PC-9 (cell line): ENCODE results near the gene LIX1L. TPM values are rescaled to one million over a fixed set of nuclear protein-coding genes. Genes with fewer than 3 reads are reported as not detected.

ENCODE experiments used
- BruUV-seq: library from RNA; stranded (reverse); fragments of 400-500 nt; replicated peaks from 2 replicates; lab custom pipeline; 2021; lab: Mats Ljungman, UMichigan
- CTCF ChIA-PET: fragments of 300-600 bp; sonication (Branson Sonifier 250); formaldehyde crosslinking; loops from one replicate; lab custom pipeline; 2022; ENCODE audit warnings: antibody characterized with exemption; lab: Charles Lee
- POLR2A ChIA-PET: fragments of 300-600 bp; sonication (Branson Sonifier 250); formaldehyde crosslinking; loops from one replicate; lab custom pipeline; 2022; ENCODE audit warnings: antibody characterized with exemption; ENCODE audit not compliant: unreplicated experiment; lab: Charles Lee
- DNase-seq, 2 experiments: peaks; one replicate each; pipeline versions ENCODE4 v3.0.0 to v3.0.0-alpha.2; 2015 to 2022; ENCODE audit warnings: mixed read lengths in 1 of 2
- H2AFZ ChIP-seq: fragments of 200-600 bp; sonication (generic); 2 replicates; pipeline ENCODE4 v1.8.1; 2017; ENCODE audit warnings: antibody characterized with exemption
- H3F3A ChIP-seq: fragments of 200-600 bp; sonication (generic); 2 replicates; pipeline ENCODE4 v1.8.1; 2017; ENCODE audit warnings: antibody characterized with exemption, mild to moderate bottlenecking, low read depth; ENCODE audit not compliant: insufficient read depth
- H3K27ac ChIP-seq: fragments of 200-600 bp; sonication (generic); 2 replicates; pipeline ENCODE4 v1.6.1; 2016; ENCODE audit warnings: mixed run types
- H3K27me3 ChIP-seq: fragments of 200-600 bp; sonication (generic); 2 replicates; pipeline ENCODE4 v1.6.1; 2016; ENCODE audit warnings: low read depth, mixed run types; ENCODE audit not compliant: insufficient read depth
- H3K36me3 ChIP-seq: fragments of 200-600 bp; sonication (generic); 2 replicates; pipeline ENCODE4 v1.6.1; 2016; ENCODE audit warnings: low read depth, mixed run types
- H3K4me1 ChIP-seq: fragments of 200-600 bp; sonication (generic); replicated peaks from 2 replicates; pipeline ENCODE4 v1.6.1; 2016; ENCODE audit warnings: mixed run types; ENCODE audit not compliant: insufficient read depth
- H3K4me2 ChIP-seq: fragments of 200-600 bp; sonication (generic); 2 replicates; pipeline ENCODE4 v1.6.1; 2017; ENCODE audit warnings: mixed run types
- H3K4me3 ChIP-seq: fragments of 200-600 bp; sonication (generic); 2 replicates; pipeline ENCODE4 v1.6.1; 2016; ENCODE audit warnings: mixed run types
- H3K79me2 ChIP-seq: fragments of 200-600 bp; sonication (generic); 2 replicates; pipeline ENCODE4 v1.6.1; 2017; ENCODE audit warnings: low read depth, mixed run types
- H3K9me2 ChIP-seq: fragments of 200-600 bp; sonication (generic); 2 replicates; pipeline ENCODE4 v1.8.1; 2017; ENCODE audit warnings: mild to moderate bottlenecking; ENCODE audit not compliant: insufficient read depth
- H3K9me3 ChIP-seq: fragments of 200-600 bp; sonication (generic); 2 replicates; pipeline ENCODE4 v1.8.1; 2016; ENCODE audit warnings: low read depth; ENCODE audit not compliant: insufficient read depth
- H4K20me1 ChIP-seq: fragments of 200-600 bp; sonication (generic); 2 replicates; pipeline ENCODE4 v1.8.1; 2017; ENCODE audit not compliant: insufficient read depth
- EZH2 ChIP-seq: fragments of 200-600 bp; sonication (generic); IDR thresholded peaks from 2 replicates; pipeline ENCODE4 v1.8.0; 2017; ENCODE audit warnings: antibody characterized with exemption, low read depth
- intact Hi-C: fragments of 100-400 bp; cut with micrococcal nuclease; formaldehyde crosslinking; loops from one replicate; pipeline ENCODE4 v1.10.0; 2022; ENCODE audit not compliant: unreplicated experiment
- total RNA-seq: library from RNA; stranded (reverse); gene quantifications from 2 replicates; pipeline ENCODE4 v1.2.3, GENCODE V29; 2021
- TF ChIP-seq, protein P1 (sequence below): fragments of 200-600 bp; sonication (generic); conservative IDR thresholded peaks from 2 replicates; pipeline ENCODE4 v1.6.1; 2017; ENCODE audit warnings: mixed run types, antibody characterized with exemption, mild to moderate bottlenecking, moderate library complexity

Gene LIX1L
- total RNA-seq, 1 experiment from 2014 or later: 0.48 TPM

DNA sequence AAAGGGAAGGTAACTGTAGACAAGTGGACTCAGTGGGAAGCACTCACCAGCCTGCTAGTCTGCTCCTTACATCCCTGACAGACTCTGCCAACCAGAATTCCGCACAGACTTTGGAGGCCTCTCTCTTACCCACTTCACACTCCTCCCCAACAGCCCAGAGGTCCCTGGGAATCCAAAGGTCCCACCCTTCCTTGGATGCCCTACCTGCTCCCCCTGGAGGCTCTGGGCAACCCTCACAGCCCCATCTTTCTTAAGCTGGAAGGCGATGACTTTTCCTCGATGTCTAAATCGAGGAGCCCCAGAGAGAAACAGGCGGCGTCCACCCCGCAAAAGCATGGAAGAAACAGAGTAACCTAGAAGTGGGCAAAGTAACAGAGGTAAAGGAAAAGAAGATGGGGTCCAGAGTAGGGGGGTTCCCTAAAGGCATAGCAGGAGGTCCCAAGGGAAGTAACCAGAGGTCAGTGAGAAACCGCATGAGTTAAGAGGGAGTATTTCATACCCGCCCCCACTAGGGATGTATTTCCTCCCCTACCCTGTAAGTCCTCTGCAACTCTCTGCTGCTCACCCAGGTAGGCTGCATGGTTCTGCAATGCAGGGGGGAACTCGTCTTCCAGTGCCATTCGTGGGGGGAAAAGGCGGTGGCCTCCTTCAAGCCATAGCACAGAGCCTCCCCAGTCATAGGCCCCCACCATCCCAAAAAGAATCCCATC is 56.4 kb downstream of the LIX1L start:
- Histone ChIP-seq H3K9me3 (no peaks in the 10 kb centered on the region), H3K4me2 (no peak overlapping the region), H3K36me3 (no peaks in the 10 kb centered on the region), H4K20me1 (no peaks in the 10 kb centered on the region), H3K4me1 (no peaks in the 10 kb centered on the region), H3K4me3 (no peak overlapping the region), H3K9me2 (no peaks in the 10 kb centered on the region), H3K27ac (no peak overlapping the region), H3K27me3 (no peaks in the 10 kb centered on the region), H3F3A (no peaks in the 10 kb centered on the region), H3K79me2 (no peaks in the 10 kb centered on the region), H2AFZ (no peak overlapping the region)
- TF ChIP-seq, protein P1, sequence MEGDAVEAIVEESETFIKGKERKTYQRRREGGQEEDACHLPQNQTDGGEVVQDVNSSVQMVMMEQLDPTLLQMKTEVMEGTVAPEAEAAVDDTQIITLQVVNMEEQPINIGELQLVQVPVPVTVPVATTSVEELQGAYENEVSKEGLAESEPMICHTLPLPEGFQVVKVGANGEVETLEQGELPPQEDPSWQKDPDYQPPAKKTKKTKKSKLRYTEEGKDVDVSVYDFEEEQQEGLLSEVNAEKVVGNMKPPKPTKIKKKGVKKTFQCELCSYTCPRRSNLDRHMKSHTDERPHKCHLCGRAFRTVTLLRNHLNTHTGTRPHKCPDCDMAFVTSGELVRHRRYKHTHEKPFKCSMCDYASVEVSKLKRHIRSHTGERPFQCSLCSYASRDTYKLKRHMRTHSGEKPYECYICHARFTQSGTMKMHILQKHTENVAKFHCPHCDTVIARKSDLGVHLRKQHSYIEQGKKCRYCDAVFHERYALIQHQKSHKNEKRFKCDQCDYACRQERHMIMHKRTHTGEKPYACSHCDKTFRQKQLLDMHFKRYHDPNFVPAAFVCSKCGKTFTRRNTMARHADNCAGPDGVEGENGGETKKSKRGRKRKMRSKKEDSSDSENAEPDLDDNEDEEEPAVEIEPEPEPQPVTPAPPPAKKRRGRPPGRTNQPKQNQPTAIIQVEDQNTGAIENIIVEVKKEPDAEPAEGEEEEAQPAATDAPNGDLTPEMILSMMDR: no peak
- no peak for TF ChIP-seq EZH2
- intact Hi-C loops: no loop called here
- POLR2A ChIA-PET: no interaction called here
- BruUV-seq: no TSS peak
- DNase-seq: no peak
- CTCF ChIA-PET: no interaction called here

DNA sequence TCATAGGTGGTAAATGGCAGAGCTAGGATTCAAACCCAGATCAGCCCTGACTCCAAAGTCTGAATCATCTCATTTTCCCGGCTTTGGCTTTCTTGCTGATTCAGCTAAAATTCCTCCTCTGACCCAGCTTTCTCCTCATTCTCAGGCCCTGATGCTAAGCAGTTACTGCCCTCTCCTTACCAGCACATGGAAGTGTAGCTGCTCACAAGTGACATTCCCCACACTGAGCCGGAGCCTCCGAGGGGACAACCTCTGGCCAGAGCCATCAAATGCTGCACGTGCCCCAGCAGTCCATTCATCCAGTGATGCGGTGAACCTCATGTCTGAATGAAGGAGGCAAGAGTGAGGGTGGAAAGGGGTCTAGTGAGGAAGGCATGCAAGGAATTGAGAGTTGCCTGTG is 59.1 kb downstream of the LIX1L start:
- BruUV-seq: no TSS peak
- Histone ChIP-seq H3K27me3 (no peaks in the 10 kb centered on the region), H3K79me2 (no peaks in the 10 kb centered on the region), H3F3A (no peaks in the 10 kb centered on the region), H3K4me2 (no peak overlapping the region), H3K9me3 (no peaks in the 10 kb centered on the region), H4K20me1 (no peaks in the 10 kb centered on the region), H3K4me3 (no peak overlapping the region), H3K36me3 (no peaks in the 10 kb centered on the region), H3K4me1 (0 out of 2 replicates have a peak, but pooled peaks cover under 1% of the 10 kb centered on the region), H3K27ac (no peak overlapping the region), H2AFZ (no peak overlapping the region), H3K9me2 (no peaks in the 10 kb centered on the region)
- TF ChIP-seq, protein P1: no peak
- no peak for TF ChIP-seq EZH2
- DNase-seq: no peak
- intact Hi-C loops: no loop called here
- CTCF ChIA-PET: no interaction called here
- POLR2A ChIA-PET: no interaction called here

DNA sequence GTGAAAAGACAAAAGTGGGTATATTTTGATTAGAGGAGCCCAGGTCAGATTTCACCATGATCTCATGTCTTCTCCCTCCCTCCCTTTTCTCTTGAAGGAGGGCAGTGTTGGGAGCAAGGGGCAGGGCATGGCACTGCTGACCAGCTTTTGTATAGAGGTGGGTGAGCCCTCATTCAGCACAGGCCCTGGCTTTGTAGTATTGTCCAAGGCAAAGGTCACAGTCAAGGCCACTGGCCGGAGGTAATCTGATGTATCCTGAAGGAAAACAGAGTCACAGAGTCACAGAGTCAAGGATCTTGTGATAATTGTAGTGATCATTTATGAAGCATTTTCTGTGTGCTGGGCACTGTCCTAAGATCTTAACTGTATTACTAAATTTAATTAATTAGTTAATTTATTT is 59.8 kb downstream of the LIX1L start:
- Histone ChIP-seq H3K4me1 (peaks cover 9% of the 10 kb centered on the region), H2AFZ (no peak overlapping the region), H3K79me2 (no peaks in the 10 kb centered on the region), H3K9me2 (no peaks in the 10 kb centered on the region), H3K27ac (no peak overlapping the region), H3K27me3 (no peaks in the 10 kb centered on the region), H3K9me3 (no peaks in the 10 kb centered on the region), H3K4me3 (no peak overlapping the region), H3F3A (peaks cover 4% of the 10 kb centered on the region; the same call in 1 of the 2 replicates), H4K20me1 (no peaks in the 10 kb centered on the region), H3K4me2 (no peak overlapping the region), H3K36me3 (no peaks in the 10 kb centered on the region)
- intact Hi-C loops: no loop called here
- no peak for DNase-seq
- no TSS peak for BruUV-seq
- TF ChIP-seq EZH2: no peak
- TF ChIP-seq, protein P1: no peak
- ChIA-PET CTCF (no interaction called here), POLR2A (no interaction called here)
